Activated CD8-positive, alpha-beta memory T cell treated with anti-CD3 and anti-CD28 coated beads, Interleukin-2, amount 50 U/mL, for 48 hours (primary cell): ENCODE data around the gene ABCA9.
"Not testable (repeated sequence)": the region's sequence is repeated elsewhere in the genome, so short reads cannot be mapped to it uniquely, and the experiment has no call there.

Experiments
- DNase-seq: peaks from one replicate; pipeline ENCODE4 v3.0.0-alpha.2; 2020

Gene ABCA9, protein sequence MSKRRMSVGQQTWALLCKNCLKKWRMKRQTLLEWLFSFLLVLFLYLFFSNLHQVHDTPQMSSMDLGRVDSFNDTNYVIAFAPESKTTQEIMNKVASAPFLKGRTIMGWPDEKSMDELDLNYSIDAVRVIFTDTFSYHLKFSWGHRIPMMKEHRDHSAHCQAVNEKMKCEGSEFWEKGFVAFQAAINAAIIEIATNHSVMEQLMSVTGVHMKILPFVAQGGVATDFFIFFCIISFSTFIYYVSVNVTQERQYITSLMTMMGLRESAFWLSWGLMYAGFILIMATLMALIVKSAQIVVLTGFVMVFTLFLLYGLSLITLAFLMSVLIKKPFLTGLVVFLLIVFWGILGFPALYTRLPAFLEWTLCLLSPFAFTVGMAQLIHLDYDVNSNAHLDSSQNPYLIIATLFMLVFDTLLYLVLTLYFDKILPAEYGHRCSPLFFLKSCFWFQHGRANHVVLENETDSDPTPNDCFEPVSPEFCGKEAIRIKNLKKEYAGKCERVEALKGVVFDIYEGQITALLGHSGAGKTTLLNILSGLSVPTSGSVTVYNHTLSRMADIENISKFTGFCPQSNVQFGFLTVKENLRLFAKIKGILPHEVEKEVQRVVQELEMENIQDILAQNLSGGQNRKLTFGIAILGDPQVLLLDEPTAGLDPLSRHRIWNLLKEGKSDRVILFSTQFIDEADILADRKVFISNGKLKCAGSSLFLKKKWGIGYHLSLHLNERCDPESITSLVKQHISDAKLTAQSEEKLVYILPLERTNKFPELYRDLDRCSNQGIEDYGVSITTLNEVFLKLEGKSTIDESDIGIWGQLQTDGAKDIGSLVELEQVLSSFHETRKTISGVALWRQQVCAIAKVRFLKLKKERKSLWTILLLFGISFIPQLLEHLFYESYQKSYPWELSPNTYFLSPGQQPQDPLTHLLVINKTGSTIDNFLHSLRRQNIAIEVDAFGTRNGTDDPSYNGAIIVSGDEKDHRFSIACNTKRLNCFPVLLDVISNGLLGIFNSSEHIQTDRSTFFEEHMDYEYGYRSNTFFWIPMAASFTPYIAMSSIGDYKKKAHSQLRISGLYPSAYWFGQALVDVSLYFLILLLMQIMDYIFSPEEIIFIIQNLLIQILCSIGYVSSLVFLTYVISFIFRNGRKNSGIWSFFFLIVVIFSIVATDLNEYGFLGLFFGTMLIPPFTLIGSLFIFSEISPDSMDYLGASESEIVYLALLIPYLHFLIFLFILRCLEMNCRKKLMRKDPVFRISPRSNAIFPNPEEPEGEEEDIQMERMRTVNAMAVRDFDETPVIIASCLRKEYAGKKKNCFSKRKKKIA (N-terminal part only)

GRCh38 chr17:69060822-69061221, at the start of gene ABCA9:
ABCA9 (minus strand) TSS chr17:69060927; CDS start chr17:69051126, 9,801 bp downstream.
- DNase-seq, result no peak

GRCh38 chr17:69105907-69106730, 45.4 kb upstream of the ABCA9 start:
- no peak for DNase-seq

DNA sequence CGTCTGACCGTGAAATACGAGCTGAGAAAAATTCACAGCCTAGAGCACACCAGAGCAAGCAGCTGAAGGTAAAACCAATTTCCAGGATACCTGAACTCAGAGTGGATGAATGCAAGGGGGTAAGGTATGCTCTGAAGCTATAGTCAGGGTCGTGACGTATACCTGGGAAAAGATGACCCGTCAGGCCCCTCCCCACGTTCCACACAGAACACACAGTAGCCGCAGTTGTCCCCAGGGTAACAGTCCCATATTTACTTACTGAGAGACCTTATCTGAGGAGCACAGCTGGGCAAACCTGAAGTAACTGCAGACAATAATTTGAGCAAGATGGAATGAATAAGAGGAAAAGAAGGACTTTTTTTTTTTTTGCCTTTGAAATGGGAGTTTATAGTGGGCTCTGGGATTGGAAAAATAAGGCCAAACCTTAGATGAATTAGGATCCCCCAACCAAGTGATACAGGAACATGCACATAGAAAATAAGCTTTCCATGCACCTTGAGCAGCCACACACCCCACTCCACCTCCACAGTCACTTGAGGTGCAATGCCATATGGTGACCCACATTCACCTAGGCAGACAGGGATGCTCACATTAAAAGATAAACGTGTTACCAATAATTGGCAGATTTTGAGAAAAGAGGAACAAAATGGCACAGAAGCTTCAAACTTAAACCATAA, 43.0 kb upstream of the ABCA9 start:
- DNase-seq, result no peak

DNA sequence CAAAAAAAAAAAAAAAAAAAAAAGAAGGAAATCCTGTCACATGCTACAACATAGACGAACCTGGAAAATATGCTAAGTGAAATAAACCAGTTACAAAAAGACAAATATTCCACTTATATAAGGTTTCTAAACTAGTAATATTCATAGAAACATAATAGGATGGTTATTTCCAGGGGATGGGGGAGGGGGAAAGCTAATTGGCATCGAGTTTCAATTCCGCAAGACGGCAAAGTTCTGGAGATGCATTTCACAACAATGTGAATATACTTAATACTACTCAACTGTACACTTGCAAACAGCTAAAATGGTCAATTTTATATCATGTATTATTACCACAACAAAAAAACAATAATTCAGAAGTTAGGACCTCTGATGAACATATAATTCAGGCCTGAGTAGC, 37.9 kb upstream of the ABCA9 start:
- DNase-seq, result no peak

DNA sequence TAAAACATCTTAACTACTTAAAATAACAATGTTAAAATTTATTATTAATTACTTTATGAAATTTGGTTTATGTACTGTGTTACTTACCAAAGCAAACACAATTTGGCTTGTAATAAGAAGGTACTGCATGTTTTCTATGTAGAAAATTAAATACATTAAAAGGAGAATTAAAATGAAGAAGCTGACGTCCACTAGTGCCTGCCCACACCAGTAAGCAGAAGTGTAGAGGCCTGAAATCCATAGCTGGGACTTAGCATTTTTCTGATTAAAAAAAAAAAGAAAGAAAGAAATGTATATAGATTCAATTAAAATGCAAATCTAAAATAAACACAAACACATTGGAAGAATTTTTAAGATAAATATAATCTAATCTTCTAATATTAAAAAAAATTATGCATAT, 35.8 kb upstream of the ABCA9 start:
- DNase-seq, result no peak

DNA sequence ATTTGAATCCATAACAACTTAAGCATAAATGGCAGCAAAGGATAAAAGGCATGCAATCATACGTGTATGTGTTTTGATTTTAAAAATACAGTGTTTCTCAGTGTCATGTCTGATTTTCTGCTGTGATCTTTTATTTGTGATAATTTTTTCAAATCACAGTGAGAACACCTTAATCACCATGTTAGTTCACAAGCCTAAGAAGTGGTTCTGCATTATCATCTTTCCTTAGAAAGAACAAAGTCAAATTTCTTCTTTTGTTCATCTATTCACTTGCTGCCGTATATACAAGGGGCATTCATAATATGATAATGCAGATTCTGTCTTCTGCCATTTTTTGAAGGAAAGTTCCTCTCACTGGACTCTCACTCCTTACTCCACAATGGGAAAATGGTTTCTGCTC, 33.3 kb upstream of the ABCA9 start:
- no peak for DNase-seq

- no peak for DNase-seq
These were observed 32.6 kb upstream of the ABCA9 start for GRCh38 chr17:69093279-69093789.

DNA sequence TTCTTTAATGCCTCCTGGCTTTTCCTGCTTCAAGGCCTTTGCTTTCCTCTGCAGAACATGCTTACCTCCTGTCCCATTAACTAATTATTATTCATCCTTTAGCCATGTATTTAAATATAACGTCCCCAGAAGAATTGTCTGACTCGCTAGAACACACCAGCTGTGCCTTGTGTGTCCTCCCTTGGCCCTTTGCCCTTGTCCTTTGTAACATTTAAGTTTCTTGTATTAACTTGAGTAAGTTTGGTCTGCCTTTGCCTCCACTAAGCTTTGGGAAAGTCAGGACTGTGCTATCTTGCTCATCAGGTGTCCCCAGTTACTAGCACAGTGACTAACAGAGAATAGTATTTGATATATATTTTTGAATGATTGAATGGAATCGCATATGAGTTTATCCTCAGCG, 29.6 kb upstream of the ABCA9 start:
- no peak for DNase-seq

DNA sequence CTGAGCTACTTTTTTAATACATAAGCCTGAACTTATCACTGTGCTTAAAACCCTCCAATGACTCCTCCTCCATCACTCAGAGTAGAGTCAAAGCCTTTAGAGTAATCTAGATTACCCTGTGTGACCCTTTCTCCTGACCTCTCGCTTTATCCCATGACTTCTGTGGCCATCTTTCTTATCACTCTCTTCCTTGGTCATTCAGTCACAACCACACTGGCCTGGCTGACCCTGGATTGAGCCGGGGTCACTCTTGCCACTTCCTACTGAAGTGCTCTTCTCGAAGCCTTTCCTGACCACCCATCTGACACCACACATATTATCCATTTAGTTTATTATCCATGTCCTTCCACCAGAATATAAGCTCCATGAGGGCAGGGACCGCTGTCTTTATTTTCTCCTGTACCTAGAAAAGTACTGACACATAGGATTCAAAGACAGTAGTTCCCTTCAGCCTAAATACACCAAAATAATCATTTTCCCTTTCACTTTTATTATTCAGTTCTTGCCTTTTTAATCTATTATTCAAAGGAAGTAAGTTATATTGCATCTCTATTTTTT, 28.0 kb upstream of the ABCA9 start:
- no peak for DNase-seq

- DNase-seq, result no peak
These were observed 25.9 kb upstream of the ABCA9 start for GRCh38 chr17:69086641-69087040.

DNA sequence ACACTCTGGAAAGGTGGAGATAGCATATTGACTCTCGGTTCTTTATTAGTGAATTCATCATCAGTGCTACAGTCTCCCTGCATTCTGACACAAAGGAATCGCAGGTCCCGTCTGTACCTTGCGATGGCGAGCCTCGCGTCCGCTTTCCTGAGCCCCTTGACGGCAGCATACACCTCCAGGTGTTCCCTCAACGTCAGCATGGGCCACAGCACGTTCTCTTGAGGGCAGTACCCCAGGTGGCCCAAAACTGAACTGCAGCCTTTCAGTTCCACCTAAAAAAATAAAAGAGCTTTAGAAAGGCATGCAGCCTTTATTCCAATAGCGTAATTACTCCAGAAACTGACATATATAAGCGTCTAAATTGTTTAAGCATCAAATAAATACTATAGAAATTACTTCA, 24.2 kb upstream of the ABCA9 start:
- DNase-seq, result no peak

DNA sequence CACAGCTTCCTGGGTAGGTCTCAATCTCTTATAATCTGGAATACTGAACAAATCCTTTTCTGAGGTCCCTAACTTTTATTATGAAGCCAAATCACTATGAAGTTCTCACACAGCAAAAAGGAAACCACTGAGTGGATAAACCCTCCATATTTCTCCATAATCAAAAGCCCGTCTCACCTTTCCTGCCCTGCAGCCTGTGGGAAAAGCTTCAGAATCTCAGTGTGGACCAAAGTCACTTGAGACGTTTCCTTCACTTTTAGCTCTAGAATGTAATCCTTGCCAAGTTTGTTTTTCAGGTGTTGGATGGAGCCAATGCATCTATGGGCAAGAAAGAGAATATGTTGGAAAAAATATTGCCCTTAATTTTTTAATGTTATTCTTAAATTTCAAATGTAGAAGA, 22.0 kb upstream of the ABCA9 start:
- no peak for DNase-seq

GRCh38 chr17:69078864-69079263, 18.1 kb upstream of the ABCA9 start:
- DNase-seq, result no peak

DNA sequence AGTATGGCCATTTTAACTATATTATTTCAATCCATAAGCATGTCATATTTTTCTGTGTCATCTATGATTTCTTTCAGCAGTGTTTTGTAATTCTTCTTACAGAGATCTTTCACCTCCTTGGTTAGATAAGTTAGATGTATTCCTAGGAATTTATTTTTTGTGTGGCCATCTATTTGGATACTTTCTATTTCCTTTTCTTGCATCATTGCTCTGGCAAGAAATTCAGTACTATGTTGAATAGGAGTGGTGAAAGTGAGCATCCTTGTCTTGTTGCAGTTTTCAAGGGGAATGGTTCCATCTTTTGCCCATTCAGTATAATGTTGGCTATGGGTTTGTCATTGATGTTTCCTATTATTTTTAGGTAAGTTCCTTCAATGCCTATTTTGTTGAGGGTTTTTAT, 15.1 kb upstream of the ABCA9 start:
- DNase-seq, result no peak

GRCh38 chr17:69073392-69073791, 12.7 kb upstream of the ABCA9 start:
- DNase-seq, result not testable (repeated sequence)

DNA sequence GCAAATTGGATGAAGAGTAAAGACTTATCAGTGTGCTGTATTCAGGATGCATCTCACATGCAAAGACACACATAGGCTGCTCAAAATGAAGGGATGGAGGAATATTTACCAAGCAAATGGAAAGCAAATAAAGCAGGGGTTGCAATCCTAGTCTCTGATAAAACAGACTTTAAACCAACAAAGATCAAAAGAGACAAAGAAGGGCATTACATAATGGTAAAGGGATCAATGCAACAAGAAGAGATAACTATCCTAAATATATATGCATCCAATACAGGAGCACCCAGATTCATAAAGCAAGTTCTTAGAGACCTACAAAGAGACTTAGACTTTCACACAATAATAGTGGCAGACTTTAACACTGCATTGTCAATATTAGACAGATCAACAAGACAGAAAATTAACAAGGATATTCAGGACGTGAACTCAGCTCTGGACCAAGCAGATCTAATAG, 12.1 kb upstream of the ABCA9 start:
- DNase-seq, result not testable (repeated sequence)

DNA sequence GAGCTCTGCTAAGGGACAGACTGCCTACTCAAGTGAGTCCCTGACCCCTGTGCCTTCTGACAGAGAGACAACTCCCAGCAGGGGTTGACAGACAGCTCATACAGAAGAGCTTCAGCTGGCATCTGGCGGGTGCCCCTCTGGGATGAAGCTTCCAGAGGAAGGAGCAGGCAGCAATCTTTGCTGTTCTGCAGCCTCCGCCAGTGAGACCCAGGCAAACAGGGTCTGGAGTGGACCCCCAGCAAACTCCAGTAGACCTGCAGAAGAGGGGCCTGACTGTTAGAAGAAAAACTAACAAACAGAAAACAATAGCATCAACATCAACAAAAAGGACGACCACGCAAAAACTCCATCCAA, 10.5 kb upstream of the ABCA9 start:
- DNase-seq, result not testable (repeated sequence)

DNA sequence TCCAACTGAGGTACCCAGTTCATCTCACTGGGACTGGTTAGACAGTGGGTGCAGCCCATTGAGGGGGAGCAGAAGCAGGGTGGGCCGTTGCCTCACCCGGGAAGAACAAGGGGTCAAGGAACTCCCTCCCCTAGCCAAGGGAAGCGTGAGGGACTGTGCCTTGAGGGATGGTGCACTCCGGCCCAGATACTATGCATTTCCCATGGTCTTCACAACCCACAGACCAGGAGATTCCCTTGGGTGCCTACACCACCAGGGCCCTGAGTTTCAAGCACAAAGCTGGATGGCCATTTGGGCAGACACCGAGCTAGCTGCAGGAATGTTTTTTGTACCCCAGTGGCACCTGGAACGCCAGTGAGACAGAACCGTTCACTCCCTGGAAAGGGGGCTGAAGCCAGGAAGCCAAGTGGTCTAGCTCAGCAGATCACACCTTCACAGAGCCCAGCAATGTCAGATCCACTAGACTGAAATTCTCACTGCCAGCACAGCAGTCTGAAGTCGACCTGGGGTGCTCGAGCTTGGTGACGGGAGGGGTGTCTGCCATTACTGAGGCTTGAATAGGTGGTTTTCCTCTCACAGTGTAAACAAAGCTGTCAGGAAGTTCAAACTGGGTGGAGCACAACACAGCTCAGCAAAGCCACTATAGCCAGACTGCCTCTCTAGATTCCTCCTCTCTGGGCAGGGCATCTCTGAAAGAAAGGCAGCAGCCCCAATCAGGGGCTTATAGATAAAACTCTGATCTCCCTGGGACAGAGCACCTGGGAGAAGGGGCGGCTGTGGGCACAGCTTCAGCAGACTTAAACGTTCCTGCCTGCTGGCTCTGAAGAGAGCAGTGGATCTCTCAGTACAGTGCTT, 9.9 kb upstream of the ABCA9 start:
- not testable (repeated sequence) for DNase-seq

GRCh38 chr17:69069226-69069750, 8.6 kb upstream of the ABCA9 start:
- no peak for DNase-seq
